CD8-positive, alpha-beta memory T cell (primary cell): ENCODE data around the gene TBX4. TPM values are rescaled to one million over a fixed set of nuclear protein-coding genes. Genes with fewer than 3 reads are reported as not detected.
"Not testable (repeated sequence)": the region's sequence is repeated elsewhere in the genome, so short reads cannot be mapped to it uniquely, and the experiment has no call there.

Experiments used
- CTCF ChIA-PET: fragments of 350-600 bp; sonication (Branson Sonifier 250); formaldehyde crosslinking; loops from one replicate; lab custom pipeline; 2021; ENCODE audit warnings: antibody characterized with exemption; lab: Charles Lee
- POLR2A ChIA-PET: fragments of 350-600 bp; sonication (Branson Sonifier 250); formaldehyde crosslinking; loops from one replicate; lab custom pipeline; 2021; ENCODE audit warnings: antibody characterized with exemption; lab: Charles Lee
- DNase-seq, 5 donors: peaks; one replicate each; pipeline versions ENCODE4 v3.0.0 to v3.0.0-alpha.2; 2020 to 2022; ENCODE audit warnings: mixed read lengths in 1 of 5
- H3K27ac ChIP-seq: one replicate; pipeline ENCODE4 v1.7.0; 2013; ENCODE audit warnings: low read depth, mild to moderate bottlenecking, low read length, moderate library complexity
- H3K27me3 ChIP-seq: 2 replicates; pipeline ENCODE4 v1.7.0; 2013; ENCODE audit warnings: low read length, mild to moderate bottlenecking; ENCODE audit not compliant: insufficient read depth, poor library complexity, severe bottlenecking
- H3K36me3 ChIP-seq: 2 replicates; pipeline ENCODE4 v1.7.0; 2013; ENCODE audit warnings: mild to moderate bottlenecking, low read length, moderate library complexity; ENCODE audit not compliant: insufficient read depth
- H3K4me1 ChIP-seq: 2 replicates; pipeline ENCODE4 v1.7.0; 2013; ENCODE audit warnings: mild to moderate bottlenecking, low read length, moderate library complexity; ENCODE audit not compliant: insufficient read depth
- H3K4me3 ChIP-seq: 2 replicates; pipeline ENCODE4 v1.7.0; 2013; ENCODE audit warnings: mild to moderate bottlenecking, low read length
- H3K9me3 ChIP-seq: 2 replicates; pipeline ENCODE4 v1.7.0; 2013; ENCODE audit warnings: mild to moderate bottlenecking, low read length
- H3K27ac Mint-ChIP-seq, 8 donors: one replicate each; pipeline ENCODE4 v1.8.0; 2020 to 2021; ENCODE audit warnings: mixed read lengths in 8 of 8, mild to moderate bottlenecking in 6 of 8, inconsistent platforms in 3 of 8, moderate library complexity in 3 of 8
- H3K27me3 Mint-ChIP-seq, 2 donors: one replicate each; pipeline ENCODE4 v1.8.0; 2020 to 2021; ENCODE audit warnings: mixed read lengths in 2 of 2, mild to moderate bottlenecking in 1 of 2, moderate library complexity in 1 of 2
- H3K36me3 Mint-ChIP-seq, 3 donors: one replicate each; pipeline ENCODE4 v1.8.0; 2020 to 2021; ENCODE audit warnings: mixed read lengths in 3 of 3, inconsistent platforms in 1 of 3, mild to moderate bottlenecking in 1 of 3
- H3K4me1 Mint-ChIP-seq, 3 donors: one replicate each; pipeline ENCODE4 v1.8.0; 2020 to 2021; ENCODE audit warnings: mixed read lengths in 3 of 3, inconsistent platforms in 1 of 3, mild to moderate bottlenecking in 1 of 3
- H3K4me3 Mint-ChIP-seq, 7 donors: one replicate each; pipeline ENCODE4 v1.8.0; 2020 to 2021; ENCODE audit warnings: mixed read lengths in 7 of 7, mild to moderate bottlenecking in 6 of 7, moderate library complexity in 4 of 7, inconsistent platforms in 2 of 7
- H3K9me3 Mint-ChIP-seq, 5 donors: one replicate each; pipeline ENCODE4 v1.8.0; 2020 to 2022; ENCODE audit warnings: mixed read lengths in 5 of 5, mild to moderate bottlenecking in 3 of 5, moderate library complexity in 2 of 5, inconsistent platforms in 1 of 5
- polyA plus RNA-seq: library from polyadenylated mRNA; unstranded; fragments of 300-500 nt; fragmentation: Illumina TruSeq; gene quantifications from one replicate; pipeline ENCODE4 v1.2.3, GENCODE V29; 2021
- total RNA-seq, 2 experiments: library from RNA; stranded (reverse); gene quantifications; one replicate each; pipeline ENCODE4 v1.2.3, GENCODE V29; 2021

Gene TBX4
- total and polyA plus RNA-seq, 3 experiments from 2014 or later: not detected

DNA sequence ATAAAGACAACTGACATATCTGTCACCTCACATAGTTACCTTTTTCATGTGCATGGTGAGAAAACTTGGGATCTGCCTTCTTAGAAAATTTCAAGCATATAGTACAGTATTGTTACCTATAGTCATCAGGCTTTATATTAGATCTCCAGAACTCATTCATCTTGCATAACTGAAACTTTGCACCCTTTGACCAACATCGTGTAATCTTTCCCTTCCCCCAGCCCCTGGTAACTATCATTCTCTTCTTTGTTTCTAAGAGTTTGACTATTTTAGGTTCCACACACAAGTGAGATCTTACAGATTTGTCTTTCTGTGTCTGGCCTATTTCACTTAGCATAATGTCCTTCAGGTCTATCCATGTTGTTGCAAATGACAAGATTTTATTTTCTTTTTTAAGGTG lies 22.9 kb upstream of the TBX4 start:
- CTCF ChIA-PET: no interaction called here
- H3K4me3 Mint-ChIP-seq: no peak overlapping the region

DNA sequence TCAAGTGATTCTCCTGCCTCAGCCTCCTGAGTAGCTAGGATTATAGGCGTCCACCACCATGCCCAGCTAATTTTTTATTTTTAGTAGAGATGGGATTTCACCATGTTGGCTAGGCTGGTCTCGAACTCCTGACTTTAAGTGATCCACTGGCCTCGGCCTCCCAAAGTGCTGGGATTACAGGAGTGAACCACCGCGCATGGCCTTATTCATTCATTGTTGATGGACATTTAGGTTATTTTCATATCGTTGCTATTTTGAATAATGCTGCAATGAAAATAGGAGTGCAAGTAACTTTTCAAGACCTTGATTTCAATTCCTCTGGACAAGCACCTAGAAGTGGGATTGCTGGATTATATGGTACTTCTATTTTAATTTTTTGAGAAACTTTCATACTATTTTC lies 22.4 kb upstream of the TBX4 start:
- CTCF ChIA-PET, H3K4me3 ChIP-seq, H3K27me3 ChIP-seq, H3K4me3 Mint-ChIP-seq, DNase-seq, H3K9me3 ChIP-seq, H3K4me1 ChIP-seq, POLR2A ChIA-PET, H3K36me3 Mint-ChIP-seq, H3K27ac ChIP-seq, H3K36me3 ChIP-seq, H3K9me3 Mint-ChIP-seq, H3K4me1 Mint-ChIP-seq, H3K27ac Mint-ChIP-seq: not testable (repeated sequence)
- peaks cover 15 to 44% of the 10 kb centered on the region in 2 donors for H3K27me3 Mint-ChIP-seq

More for the DNA sequence above, 22.9 kb upstream of the TBX4 start:
- no peak for DNase-seq
- no peaks in the 10 kb centered on the region for H3K36me3 Mint-ChIP-seq
- Histone ChIP-seq H3K9me3 (no peaks in the 10 kb centered on the region), H3K27ac (no peak overlapping the region), H3K4me1 (no peaks in the 10 kb centered on the region), H3K4me3 (no peak overlapping the region), H3K27me3 (no peaks in the 10 kb centered on the region), H3K36me3 (no peaks in the 10 kb centered on the region)
- no peak overlapping the region for H3K27ac Mint-ChIP-seq
- H3K4me1 Mint-ChIP-seq: no peaks in the 10 kb centered on the region
- peaks cover 0 to under 1% (median 0%) of the 10 kb centered on the region in 5 donors for H3K9me3 Mint-ChIP-seq
- peaks cover 13 to 44% of the 10 kb centered on the region in 2 donors for H3K27me3 Mint-ChIP-seq
- POLR2A ChIA-PET: no interaction called here

DNA sequence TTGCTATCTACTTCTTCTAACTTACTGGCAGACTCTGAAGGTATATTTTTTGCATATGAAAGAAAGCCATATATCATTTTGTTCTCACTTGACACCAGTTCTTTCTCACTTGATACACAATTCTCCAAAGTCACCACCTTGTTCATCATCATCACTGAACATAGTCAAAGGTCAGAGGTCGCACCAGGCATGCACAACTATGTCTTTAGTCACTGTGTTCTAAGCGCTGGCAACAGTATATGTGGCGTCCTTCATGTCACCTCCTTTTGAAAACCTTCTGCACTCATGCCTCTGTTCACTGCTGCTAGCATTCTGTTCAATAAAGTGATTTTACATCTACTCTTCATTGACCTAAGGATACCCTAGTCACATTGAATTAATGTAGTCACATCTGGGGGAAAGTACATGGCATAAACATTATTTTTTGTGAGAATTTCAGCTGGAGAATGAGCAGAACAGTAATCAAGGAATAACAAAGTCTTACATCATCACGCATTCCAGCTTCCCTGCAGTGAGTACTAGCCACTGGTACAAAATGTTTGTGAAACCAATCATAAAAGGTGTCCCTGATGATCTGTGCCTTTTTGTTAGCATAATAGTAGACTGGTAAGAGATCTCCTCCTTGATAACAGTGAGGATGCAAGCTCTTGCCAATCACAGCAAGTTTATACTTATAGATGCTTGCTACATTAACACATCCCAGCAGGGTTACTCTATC lies 20.5 kb upstream of the TBX4 start:
- Mint-ChIP-seq H3K4me3 (no peak overlapping the region), H3K9me3 (peaks cover 5 to 11% (median 8%) of the 10 kb centered on the region in 5 donors), H3K27me3 (peaks cover 8 to 48% of the 10 kb centered on the region in 2 donors), H3K27ac (no peak overlapping the region), H3K4me1 (no peaks in the 10 kb centered on the region), H3K36me3 (no peaks in the 10 kb centered on the region)
- Histone ChIP-seq H3K4me3 (no peak overlapping the region), H3K4me1 (no peaks in the 10 kb centered on the region), H3K27me3 (no peaks in the 10 kb centered on the region), H3K36me3 (no peaks in the 10 kb centered on the region), H3K9me3 (no peaks in the 10 kb centered on the region), H3K27ac (no peak overlapping the region)
- POLR2A ChIA-PET: no interaction called here
- CTCF ChIA-PET: interaction anchor here (1.3 kb wide), 1 partner anchor 14 kb away, joined by 3 read pairs; no protein-coding TSS in a partner anchor
- DNase-seq: no peak

DNA sequence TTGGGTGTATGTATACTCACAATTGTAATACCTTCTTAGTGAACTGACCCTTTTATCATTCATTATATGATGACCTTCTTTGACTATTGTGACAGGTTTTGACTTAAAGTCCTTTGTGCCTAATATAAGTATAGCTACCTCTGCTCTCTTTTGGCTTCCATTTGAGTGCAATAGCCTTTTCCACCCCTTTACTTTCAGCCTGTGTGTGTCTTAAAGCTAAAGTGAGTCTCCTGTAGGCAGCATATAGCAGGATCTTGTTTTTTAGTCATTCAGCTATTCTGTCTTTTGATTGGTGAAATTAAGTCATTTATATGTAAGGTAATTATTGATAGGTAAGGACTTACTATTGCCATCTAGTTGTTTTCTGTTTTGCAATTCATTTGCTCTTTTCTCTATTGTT lies 15.9 kb upstream of the TBX4 start:
- CTCF ChIA-PET: interaction anchor here (0.8 kb wide), 1 partner anchor 20 kb away, joined by 3 read pairs; no protein-coding TSS in a partner anchor
- no peak overlapping the region for H3K27ac ChIP-seq
- H3K27me3 ChIP-seq: no peaks in the 10 kb centered on the region
- Mint-ChIP-seq H3K27me3 (peaks cover 30 to 69% of the 10 kb centered on the region in 2 donors), H3K27ac (no peak overlapping the region), H3K9me3 (peaks cover 14 to 34% (median 22%) of the 10 kb centered on the region in 5 donors), H3K4me1 (no peaks in the 10 kb centered on the region), H3K4me3 (no peak overlapping the region), H3K36me3 (peaks cover 0 to 14% (median 3%) of the 10 kb centered on the region in 3 donors)
- no peaks in the 10 kb centered on the region for H3K4me1 ChIP-seq
- no peaks in the 10 kb centered on the region for H3K36me3 ChIP-seq
- no peak for DNase-seq
- no peak overlapping the region for H3K4me3 ChIP-seq
- POLR2A ChIA-PET: no interaction called here
- no peaks in the 10 kb centered on the region for H3K9me3 ChIP-seq

DNA sequence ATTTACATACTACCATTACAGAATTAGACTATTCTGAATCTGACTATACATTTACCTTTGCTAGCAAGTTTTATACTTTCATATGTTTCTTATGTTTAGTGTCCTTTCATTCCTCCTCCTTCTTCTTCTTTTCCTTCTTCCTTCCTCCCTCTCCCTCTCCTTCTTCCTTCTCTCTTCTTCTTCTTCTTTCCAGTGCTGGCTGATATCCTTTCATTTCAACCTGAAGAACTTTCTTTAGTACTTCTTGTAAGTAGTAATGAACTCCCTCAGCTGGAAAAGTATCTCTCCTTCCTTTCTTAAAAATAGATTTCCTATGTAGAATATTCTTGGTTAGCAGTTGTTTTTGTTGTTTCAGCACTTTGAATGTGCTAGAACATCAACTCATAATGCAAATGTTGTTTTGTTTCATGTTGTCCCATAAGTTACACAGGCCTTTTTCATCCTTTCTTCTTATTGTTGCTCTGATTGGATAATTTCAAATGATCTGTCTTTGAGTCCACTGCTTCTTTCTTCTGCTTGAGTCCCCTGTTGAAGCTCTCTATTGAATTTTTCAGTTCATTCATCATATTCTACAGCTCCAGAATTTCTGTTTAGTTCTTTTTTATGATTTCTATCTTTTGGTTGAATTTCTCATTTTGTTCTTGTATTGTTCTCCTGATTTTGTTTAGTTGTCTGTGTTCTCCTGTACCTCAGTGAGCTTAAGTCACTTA lies 15.1 kb upstream of the TBX4 start:
- ChIA-PET POLR2A (no interaction called here), CTCF (no interaction called here)
- Histone ChIP-seq H3K4me3 (no peak overlapping the region), H3K36me3 (no peaks in the 10 kb centered on the region), H3K9me3 (no peaks in the 10 kb centered on the region), H3K27me3 (peaks cover 2% of the 10 kb centered on the region), H3K4me1 (no peaks in the 10 kb centered on the region), H3K27ac (no peak overlapping the region)
- Mint-ChIP-seq H3K36me3 (peaks cover 0 to 18% (median 3%) of the 10 kb centered on the region in 3 donors), H3K4me3 (no peak overlapping the region), H3K27me3 (peaks cover 38 to 68% of the 10 kb centered on the region in 2 donors), H3K9me3 (peaks cover 14 to 34% (median 24%) of the 10 kb centered on the region in 5 donors), H3K27ac (no peak overlapping the region), H3K4me1 (no peaks in the 10 kb centered on the region)
- DNase-seq: no peak

DNA sequence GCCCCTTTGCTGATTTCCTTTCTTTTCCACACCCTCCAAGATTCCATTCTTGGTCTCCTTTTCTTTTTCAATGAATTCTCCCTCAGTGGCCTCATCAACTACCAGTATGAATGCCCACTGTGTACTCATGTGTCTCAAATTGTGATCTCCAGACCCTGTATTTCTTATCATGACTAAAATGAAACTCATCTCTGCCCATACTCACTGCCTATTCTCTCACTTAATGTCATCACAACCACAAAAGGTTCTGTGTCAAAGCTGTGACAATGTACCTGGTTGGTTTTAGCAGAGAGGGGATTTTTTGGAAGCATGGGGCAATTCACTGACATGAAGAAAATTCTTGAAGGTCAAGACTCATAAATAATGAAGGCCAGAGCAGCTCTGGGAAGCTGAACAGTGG lies 11.5 kb upstream of the TBX4 start:
- no peak for DNase-seq
- H3K27ac Mint-ChIP-seq: no peak overlapping the region
- no peak overlapping the region for H3K4me3 ChIP-seq
- no peaks in the 10 kb centered on the region for H3K4me1 ChIP-seq
- peaks cover 0 to 18% (median 3%) of the 10 kb centered on the region in 3 donors for H3K36me3 Mint-ChIP-seq
- no peak overlapping the region for H3K27ac ChIP-seq
- no peaks in the 10 kb centered on the region for H3K36me3 ChIP-seq
- CTCF ChIA-PET: no interaction called here
- H3K4me1 Mint-ChIP-seq: no peaks in the 10 kb centered on the region
- no peak overlapping the region for H3K4me3 Mint-ChIP-seq
- no peaks in the 10 kb centered on the region for H3K9me3 ChIP-seq
- POLR2A ChIA-PET: no interaction called here
- H3K27me3 Mint-ChIP-seq: peaks cover 43 to 64% of the 10 kb centered on the region in 2 donors
- peaks cover 7% of the 10 kb centered on the region for H3K27me3 ChIP-seq
- H3K9me3 Mint-ChIP-seq: peaks cover 8 to 34% (median 24%) of the 10 kb centered on the region in 5 donors

DNA sequence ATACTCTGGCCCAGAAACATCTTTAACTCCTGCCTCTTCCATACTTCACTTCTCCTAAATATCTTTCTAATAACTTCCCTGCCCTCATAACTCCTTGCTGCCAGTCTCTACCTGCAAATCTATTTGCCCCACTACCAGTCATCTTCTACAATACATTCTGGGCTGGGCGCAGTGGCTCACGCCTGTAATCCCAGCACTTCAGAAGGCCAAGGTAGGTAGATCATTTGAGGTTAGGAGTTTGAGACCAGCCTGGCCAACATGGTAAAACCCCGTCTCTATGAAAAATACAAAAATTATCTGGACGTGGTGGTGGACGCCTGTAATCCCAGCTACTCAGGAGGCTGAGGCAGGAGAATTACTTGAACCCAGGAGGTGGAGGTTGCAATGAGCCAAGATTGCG lies 10.7 kb upstream of the TBX4 start:
- POLR2A ChIA-PET, H3K4me1 ChIP-seq, H3K27me3 ChIP-seq, H3K9me3 ChIP-seq, H3K4me3 Mint-ChIP-seq, H3K27ac ChIP-seq, H3K36me3 ChIP-seq, DNase-seq, CTCF ChIA-PET, H3K27ac Mint-ChIP-seq, H3K4me1 Mint-ChIP-seq, H3K4me3 ChIP-seq: not testable (repeated sequence)
- H3K36me3 Mint-ChIP-seq: peaks cover 0 to 18% (median 3%) of the 10 kb centered on the region in 3 donors
- H3K27me3 Mint-ChIP-seq: peaks cover 43 to 59% of the 10 kb centered on the region in 2 donors
- peaks cover 8 to 27% (median 19%) of the 10 kb centered on the region in 5 donors for H3K9me3 Mint-ChIP-seq

DNA sequence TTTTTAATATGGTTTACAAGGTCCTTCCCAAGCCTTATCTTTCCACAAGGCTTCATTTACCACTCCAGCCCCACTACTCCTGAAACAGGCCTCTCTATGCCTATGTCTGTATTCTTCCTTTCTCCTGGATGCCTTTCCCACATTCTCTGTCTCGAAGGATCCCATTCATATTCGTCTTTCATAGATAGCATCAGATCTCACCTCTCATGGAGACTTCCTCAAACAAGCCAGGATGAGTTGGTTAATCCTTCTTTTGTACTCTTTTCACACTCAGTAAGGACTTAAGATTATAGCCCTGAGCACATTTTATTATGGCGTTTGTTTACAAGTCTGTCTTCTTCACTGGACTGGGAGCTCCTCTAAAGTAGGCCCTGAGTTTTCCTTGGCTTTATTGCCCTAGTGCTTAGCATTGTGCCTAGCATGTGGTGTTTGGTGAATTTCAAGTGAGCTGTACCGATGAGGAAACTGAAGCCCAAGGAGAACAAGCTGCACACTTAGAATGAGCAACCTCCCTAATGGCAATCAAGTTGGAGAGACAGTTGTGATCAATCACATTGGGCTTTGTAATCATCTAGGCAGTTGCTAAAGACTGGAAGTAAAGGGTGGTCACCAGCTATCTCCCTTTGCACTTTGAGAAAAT lies 10.0 kb upstream of the TBX4 start:
- Histone ChIP-seq H3K4me3 (no peak overlapping the region), H3K27me3 (peaks cover 7% of the 10 kb centered on the region), H3K9me3 (no peaks in the 10 kb centered on the region), H3K4me1 (no peaks in the 10 kb centered on the region), H3K27ac (no peak overlapping the region), H3K36me3 (no peaks in the 10 kb centered on the region)
- peaks cover 4 to 22% (median 15%) of the 10 kb centered on the region in 5 donors for H3K9me3 Mint-ChIP-seq
- ChIA-PET POLR2A (no interaction called here), CTCF (no interaction called here)
- H3K27ac Mint-ChIP-seq: no peak overlapping the region
- H3K4me1 Mint-ChIP-seq: no peaks in the 10 kb centered on the region
- DNase-seq: no peak
- no peak overlapping the region for H3K4me3 Mint-ChIP-seq
- peaks cover 39 to 54% of the 10 kb centered on the region in 2 donors for H3K27me3 Mint-ChIP-seq
- H3K36me3 Mint-ChIP-seq: peaks cover 0 to 13% (median 3%) of the 10 kb centered on the region in 3 donors
